ENCODE data around the gene VAC14.

VAC14 gene

DNA sequence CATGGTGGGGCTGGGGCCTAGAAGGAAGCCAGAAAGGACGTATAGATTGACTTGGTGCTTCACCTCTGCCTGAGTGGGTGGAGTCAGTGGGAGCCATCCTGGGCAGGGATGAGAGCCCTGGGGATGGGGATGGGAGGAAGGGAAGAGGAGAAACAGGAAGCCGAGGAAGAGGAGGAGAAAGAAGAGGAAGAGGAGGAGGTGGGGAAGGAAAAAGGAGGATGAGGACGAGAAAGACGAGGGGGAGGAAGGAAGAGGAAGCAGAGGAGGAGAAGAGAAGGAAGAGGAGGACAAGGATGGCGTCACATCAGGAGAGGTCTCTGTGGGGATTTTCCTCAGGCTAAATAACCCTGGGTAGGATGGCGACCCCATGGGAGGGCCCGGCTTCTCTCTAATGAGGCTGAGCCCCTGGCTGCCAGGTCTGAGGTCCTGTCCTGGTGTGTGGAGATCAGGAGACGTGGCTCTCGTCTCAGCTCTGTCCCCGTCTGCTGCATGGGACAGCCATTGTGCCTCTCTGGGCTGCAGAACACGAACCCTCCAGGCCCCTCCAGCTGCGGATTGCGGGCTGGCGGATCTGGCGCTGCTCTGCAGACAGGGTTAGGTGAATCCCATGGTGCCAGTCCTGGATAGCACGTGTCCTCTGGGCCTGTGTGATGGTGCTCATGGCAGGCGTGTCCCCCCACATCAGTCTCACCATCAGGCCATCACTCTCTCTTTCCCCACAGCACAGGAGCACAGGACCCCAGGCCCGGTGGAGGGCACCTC lies 79.6 kb downstream of the VAC14 start:
- DNase-seq = no peak

DNA sequence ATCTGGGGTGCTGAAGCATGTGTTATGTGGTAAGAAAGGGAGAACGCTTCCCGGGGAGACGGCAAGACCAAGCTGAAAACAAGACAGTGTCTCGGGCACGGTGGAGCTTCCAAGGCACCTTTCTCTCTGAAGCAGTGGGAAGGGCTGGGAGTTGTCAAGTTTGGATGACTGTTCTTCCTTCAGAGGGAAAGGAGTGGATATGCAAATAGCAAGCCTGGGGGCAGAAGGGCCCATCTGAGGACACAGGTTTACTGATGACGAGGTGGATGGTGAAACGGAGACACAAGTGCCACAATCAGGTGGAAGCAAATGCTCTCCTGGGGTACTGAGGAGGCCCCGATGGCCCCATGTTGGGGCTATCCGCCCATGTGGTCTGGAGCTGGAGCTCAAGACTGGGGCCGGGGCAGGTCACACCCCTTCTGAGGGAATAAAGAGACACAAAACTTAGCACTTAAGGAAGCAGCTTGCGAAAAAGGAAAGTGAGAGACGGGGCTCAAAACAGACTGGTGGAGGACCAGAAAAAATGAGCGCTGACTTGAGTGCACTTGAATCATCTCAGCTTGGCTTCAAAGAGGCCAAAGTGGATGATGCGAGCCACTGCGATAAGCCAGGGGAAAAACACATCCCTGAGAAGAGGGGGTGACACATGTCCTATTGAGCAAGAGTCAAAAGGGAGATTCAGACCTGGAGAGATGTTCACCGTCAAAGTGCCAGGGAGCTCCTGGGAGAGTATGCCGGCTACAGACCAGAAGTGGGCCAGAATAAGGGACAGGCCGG lies 80.3 kb downstream of the VAC14 start:
- no peak for DNase-seq

DNA sequence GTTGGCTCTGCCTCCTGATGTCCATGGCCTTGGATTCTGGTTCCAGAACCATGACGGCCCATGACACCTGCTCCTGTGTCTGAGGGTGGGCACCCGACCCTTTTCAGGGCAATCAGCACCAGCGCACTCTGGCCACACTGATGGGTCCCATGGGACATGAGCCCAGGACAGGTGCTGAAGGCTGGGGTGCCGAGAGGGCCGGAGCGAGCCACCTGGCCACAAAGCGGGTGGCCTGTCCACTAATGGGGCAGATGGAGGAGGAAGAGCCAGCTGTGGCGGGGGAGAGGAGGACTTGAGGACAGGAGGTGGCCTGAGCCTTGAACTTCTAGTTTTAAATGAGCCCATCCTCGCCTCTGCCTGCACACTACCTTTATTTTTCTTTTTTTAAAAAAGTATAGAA lies 83.9 kb downstream of the VAC14 start:
- DNase-seq = no peak

DNA sequence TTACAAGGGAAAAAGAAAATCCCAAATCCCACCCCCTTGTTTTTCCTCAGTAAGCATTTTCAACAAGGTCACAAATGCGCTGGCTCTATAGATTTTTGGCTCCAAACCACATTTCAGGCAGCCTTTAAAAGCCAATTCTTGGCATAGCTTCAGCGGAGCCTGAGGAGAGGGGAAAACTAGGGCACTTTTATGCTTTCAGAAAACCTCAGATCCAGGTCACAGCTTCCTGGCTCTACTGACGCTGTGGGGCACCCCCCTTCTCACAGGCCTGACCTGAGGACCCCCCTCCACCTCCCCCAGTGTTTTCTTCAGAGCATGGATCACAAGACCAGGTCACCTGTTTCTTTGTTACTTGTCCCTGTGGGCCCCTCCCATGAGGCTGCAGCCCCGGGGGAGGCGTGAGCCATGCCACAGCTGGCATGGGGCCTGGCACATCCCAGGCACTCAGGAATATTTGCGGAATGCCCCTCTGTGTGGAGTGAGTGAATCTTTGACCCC lies 85.0 kb downstream of the VAC14 start:
- peak; percentile 85 for DNase-seq

DNA sequence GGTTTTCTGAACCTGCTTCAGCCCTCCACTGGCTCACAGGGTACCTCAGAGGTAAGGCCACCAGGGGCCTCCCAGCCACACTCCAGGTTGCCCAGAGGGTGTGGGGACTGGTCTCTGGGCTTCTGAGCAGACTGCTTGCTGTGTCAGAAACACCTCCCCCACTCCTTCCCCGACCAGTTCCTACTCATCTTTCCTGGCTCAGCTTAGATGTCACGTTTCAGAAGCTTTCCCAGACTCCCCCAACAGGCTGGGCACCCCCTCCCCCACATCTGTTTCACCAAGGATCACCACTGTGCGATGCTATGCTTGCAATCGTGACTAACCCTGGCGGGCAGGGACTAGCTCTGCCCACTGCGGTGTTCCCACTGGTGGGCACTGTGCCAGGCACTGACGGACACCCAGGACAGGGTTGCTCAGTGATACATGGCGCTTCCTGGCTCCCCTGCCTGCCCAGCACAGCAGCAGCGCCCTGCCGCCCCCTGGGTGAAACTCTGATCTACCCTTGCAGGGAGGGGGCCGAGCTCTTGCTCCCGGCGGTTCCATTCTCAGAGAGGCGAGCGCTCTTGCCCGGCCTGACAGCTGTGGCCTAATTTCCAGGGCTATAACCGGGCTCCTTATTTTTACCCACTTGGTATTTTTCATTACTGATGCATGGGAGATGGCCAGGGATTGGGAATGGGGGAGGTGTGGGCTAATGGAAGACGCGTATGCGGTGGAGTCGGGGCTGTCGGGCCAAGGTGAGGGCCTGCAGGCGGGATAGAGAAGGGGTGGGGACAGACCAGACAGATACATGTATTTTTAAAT lies 85.7 kb downstream of the VAC14 start:
- DNase-seq = peak; percentile 94

DNA sequence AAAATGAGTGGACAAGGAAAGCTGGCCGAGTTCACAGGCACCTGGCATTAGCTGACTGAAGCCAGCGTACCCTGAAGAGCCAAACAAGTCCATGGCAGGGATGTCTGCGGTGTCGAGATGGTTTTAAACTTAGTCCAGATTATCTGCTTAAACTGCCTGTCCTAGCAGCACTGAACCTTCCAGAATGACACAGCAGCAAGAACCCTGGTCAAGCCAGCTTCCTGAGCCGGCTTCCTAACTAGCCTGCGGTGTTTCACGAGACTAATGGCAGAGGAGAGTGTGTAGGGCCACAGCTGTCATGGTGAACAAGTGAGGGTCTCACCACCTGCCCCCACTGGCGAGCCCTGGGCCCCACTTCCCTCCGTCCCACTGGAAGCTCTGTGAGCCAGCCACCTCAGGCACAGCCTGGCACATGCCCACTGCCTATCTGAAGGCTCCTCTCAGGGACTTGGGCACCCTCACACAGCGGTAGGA lies 86.3 kb downstream of the VAC14 start:
- DNase-seq = no peak

DNA sequence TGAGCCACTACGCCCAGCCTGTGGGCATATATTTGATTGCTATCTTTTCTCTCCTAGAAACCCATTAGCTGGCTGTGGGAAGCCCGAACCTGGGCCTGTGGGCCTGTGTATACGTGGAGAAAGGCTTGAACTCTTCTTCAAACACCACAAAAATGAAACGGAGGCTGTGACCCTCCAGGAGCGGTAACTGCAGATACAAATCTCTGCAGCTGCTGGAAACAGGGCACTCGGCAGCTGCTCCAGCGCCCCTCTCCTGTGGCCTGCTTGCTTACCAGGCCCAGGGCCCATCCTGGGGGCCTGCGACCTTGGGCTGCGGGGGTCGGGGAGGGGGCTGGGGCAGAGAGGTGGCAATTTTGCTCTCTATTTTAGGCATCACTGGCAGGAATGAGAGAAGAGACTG lies 87.1 kb downstream of the VAC14 start:
- DNase-seq = no peak

DNA sequence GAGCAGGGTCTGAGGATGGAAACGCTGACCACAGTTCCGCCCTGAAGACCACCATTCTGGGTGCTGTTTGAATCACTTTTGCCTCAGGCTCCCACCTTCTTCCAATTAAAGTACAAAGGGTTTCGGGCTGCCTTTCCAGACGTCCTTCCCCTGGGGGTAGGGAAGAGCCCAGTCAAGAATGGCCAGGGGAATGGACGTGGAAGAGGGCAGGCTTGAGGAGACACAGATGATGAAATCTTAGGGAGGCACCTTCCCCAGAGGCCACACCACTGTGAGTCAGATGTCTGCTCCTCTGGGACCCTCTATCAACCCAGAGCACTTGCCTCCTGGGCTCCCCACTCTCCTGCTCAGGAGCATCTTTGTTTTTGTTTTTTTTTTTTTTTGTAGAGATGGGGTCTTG lies 87.6 kb downstream of the VAC14 start:
- DNase-seq = peak; percentile 34

DNA sequence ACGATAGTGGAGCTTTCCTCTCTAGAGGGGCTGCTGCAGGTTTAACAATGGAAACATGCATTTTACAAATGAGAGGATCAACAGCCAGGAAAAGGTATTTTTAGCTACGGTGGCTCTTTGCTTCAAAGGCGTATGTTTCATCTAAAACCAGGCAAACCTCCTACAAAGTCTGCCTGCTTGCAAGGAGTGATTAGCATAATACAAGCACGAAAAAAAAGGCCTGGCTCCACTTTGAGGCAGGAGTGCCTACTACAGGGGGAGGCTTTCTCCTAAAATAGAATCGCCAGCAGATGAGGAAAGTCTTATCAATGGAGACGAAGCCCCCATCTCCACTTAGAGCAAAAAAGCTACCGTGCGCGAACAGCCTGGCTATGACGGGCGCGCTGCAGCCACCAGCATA lies 88.0 kb downstream of the VAC14 start:
- no peak for DNase-seq

DNA sequence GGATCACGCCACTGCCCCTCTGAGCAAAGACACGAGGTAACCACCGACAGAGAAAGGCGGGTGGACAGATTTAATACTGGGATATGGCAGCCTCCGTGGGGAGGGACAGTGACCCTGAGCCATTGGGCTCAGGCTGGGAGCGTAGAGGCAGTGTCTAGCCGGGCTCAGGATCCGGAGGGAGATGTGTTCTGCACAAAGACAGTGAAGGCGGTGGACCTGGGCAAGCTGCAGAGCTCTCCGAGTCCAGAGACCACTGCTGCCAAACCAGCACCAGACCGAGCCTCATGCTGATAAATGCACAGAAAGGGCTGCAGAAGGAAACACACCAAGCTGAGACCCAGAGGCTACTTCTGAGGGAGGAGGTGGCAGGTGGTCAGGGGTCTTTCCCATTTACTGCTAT lies 88.6 kb downstream of the VAC14 start:
- no peak for DNase-seq

DNA sequence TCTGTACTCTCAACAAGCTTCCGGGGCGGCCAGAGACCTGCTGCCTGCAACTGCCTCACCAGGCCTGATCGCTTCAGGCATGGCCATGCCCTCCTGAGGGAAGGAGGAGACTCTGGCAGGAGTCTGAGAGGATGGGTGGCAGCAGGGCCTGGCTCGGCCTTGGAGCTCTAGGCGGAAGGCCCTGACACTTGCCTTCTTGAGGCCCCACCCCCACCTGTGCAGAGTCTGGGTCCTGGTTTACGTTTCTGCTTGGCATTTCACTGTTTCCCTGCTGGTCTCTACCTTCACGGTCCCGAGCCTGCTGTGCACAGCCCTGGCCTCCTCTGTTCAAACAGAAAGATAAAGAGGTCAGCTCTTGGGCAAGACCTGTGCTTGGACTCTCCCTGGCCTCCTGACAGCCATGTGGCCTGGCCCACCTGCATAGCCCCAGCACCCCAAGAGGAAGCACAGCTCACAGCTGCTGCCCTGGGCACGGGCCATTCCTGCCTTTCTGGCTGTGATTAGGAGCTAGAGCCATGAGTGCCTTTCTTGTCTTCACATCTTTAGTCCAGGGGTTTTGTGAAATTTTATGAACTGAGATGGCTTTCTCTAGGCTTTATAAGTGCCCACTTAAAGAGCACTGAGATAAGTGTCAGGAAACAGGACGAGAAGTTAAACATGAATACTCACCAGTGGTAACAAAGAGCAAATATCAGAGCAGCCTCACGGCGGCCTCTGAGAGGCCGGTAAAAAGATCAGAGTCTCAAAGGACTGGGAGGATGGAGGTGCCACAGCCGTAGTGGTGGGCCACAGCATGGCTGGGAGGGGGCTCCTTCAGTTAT lies 89.5 kb downstream of the VAC14 start:
- DNase-seq = no peak

DNA sequence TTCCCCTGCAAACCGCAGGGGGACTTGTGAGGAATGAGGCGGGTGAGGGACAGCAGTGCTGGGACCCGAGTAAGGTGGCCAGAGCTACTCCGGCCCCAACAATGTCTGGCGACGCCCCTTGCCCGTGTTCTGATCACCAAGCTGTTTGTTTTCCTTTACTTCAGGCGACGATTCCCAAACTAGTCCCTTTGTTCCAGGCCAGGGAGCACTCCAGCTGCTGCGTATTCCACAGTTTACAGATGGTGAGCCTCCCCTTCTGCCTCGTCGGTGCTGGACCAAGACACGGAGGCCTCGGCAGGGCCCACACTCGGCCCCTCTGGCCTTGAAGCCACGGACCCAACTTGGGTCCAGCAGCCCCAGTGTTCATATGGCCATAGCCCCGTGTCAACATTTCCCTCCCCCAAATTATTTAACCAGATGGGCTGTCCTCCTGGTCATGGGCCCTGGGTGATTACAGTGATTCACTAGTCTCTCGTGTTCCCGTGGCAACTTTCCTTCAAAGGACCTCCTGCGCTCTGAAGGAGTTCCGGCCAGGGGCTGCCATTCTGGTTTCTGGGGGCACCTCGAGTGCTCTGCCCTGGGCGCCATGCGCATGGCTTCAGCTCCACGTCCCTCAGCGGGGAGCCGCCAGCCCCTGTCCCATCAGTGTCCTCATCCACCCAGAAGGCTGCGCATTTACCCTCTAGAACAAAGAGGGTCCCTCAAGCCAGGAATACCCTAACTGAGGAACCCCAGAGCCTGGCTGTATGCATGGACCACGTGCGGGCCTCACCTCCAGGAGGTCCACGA lies 90.3 kb downstream of the VAC14 start:
- DNase-seq = no peak

DNA sequence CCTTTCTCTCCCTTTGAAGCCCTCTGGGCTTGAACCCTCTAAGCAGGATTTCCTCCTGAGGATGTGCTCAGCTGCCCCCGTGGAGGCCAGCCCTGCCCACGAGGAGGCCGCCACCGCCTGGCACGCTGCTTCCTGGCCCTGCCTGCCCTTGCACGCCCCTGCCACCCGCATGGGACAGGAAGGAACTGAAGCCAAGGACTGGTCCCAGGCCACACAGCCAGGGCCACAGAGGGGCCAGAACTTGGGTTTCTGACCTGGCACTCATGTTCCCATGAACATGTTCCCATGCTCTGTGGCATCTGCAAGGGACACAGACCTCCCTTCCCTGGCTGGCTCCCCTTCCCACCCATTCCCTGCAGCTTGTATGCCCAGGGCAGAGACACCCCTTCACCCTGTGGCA lies 91.0 kb downstream of the VAC14 start:
- DNase-seq = no peak

DNA sequence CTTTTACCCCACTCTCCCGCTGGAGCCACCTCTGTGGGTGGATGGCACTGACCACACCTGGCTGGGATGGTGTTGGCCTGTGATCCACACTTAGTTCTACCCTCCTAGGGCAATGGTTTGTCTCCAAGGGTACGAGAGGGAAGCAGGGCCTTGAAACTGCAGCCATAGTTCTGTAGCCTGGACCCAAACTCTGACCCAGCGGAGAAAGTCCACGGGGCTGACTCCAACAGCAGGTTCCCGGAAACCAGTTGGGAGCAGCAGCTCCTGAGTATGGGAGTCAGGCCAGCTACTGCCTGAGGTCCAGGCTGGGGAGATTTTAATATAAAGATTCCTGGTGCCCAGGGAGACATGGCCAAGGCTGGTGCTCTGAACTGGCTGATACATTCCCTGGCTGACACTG lies 91.5 kb downstream of the VAC14 start:
- no peak for DNase-seq

DNA sequence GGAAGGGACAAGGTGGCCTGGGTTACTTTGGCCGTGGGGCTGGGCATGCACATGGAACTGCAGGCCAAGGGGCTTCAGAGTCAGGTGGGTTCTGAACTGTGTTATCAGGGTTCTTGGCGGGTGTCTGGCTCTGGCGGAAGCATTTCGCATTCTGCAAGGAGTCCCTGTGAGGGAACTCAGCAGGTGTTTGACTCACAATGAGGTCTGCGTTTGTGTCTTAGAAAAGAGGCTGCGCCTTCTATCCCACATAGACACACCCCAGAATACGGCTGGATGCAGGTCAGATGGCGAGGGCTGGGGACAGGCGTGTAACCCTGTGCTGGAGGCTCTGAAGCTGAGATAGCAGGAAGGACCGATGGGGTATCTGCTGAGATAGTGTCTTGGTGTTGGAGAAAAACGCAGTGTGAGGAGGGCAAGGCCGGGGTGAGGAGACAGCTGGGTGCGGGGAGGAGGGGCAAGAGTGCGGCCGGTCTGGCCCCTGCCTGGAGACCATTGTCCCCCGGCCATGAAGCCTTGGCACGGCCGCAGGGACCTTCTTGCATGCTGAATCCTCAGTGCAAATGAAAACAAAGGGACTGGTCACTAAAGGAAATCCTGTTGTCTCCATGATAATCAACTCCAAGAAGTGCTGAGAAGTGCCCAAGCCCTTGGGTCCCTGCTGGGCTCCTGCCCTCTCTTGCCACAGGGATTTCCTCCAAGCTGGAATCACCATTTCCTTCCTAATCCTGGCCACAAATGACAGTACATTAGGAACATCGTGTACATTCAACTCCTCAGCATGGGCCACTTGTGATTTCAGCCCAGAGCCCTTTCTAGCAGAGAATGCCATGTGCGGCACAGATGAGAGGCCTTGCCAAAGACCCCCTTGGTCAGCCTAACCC lies 92.4 kb downstream of the VAC14 start:
- DNase-seq = no peak

DNA sequence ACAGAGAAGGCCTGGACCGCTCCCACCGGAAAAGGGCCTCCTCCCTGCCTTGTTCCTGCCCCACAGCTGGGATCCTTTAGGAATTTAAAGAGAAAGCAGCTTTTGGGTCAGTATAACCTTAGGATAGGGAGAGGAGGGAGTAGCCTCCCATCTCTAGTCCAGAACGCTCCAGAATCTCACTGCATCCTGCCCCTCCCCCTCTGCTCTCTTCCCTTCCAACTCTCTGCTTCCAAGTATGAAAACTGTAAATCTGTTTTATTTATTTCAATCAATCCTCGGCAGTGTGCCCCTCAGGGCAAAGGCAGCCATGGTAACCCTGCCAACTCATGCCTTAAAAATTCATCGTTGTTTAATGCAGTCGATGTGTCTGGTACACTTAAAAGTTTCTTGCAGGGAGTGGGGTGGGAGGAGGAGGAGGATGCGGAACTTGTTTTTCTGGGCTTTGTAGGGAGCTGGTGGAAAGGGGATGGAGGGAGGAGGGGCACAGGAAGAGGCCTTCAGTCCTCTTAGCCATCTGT lies 94.0 kb downstream of the VAC14 start:
- peak; percentile 82 for DNase-seq

DNA sequence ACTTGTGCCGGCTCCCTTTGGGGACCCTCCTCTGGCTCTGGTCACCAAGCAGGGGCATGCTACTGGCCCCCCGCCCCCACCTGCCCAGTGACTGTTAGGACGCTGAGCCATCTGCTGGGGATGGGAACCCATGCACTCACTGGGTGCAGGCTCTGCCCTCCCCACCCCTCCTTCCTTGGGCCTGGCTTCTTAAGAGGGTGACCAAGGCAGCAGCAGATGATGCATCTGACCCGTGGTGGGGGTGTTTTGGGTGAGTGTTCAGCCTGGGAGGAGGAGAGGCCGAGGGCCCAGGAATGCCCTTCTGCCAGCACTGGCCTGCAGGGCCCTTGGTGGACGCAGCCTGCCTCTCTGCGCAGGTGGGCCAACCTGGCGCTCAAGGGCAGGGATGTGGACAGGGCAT lies 95.9 kb downstream of the VAC14 start:
- no peak for DNase-seq

DNA sequence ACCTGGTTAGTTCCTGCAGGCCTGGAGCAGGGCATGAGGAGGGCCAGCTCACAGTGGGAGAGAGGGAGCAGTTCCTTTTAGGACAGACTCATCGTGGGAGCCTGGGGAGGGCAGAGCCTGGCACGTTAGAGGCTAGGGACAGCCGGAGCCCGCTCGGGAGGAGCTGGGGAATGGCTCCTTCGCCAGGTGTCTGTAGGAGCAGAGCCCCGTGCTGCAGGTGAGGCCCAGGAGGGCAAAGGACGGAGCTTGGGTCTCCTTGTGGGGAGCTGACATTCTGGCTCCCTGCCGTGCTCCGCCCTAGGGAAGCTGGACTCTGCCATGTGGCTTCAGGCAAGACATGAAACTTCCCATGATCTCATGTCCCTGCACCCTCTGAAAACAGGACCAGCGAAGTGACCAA lies 96.4 kb downstream of the VAC14 start:
- DNase-seq = no peak

DNA sequence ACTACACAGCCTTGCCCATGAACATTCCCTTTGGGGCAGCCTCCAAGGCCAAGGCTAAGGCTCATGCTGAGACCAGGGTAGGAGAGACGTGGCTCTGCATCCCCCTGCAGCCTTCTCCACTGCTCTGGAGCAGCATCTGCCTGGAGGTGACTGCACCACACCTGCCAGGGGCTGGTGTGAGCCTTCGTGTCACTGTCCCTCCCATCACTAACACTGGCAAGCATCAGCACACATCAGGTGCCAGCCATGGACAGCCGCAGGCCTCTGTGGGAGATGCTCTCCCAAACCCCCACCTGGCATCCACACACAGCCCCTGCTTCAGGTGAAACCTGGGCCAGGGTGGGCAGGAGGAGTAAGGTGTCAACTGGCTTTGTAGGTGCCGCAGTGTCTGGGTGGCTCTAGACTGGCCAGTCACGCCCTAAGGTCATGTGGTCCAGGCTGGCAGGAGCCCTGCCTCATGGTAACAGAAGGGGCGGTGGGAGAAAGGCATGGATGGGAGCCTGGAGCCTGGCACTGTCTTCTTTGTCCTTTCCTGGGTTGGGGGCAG lies 97.0 kb downstream of the VAC14 start:
- no peak for DNase-seq

All from fibroblast of upper back skin (primary cell).